ENCODE results near the gene HSD17B1. TPM values are rescaled to one million over a fixed set of nuclear protein-coding genes. Genes with fewer than 3 reads are reported as not detected.

Gene HSD17B1
- total and polyA plus RNA-seq, 2 of the 13 experiments (the other 11 are each of a cell fraction or from before 2014, with no cell fraction given), result 0.54 to 0.93 TPM

DNA sequence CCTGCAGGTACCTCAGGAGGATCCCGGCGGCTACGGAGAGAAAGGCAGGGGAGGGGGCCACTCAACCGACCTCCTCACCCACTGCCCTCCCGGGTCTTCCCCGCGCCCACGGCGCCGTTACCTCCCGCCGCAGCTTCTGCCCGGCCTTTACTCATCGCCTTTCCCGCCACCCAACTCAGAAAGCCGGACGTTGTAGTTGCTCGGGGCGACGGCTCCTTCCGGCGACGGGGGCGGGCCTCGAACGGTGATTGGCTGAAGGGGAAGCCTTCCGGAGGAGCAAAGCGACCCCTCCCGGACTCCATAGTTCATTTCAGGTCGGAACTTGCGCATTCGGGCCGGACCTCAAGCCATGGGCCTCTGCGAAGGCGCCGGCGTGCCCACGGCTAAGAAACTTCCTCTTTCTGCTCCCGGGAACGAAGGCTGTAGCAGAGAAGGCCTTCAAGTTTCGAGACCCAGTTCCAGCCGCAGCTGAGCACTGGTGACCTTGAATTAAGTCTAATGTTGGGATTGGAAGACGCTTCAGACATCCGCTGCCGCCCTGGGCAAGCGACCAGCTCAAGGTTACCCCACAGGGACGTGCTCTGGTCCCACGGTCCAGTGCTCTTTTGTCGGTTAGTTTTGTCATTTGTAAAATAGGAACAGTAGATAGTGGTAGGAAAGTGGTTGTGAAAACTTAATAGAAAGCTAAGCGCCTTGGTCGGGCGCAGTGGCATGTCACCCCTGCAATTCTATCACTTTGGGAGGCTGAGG is 25.0 kb downstream of the HSD17B1 start, which contains the start of gene PSMC3IP (continued):
- TF ChIP-seq ZBTB46 (CRISPR knock-in tag; IDR thresholded peaks at IDR 0.05; ENCODE audit: borderline replicate concordance), result no peak
- TF ChIP-seq PTBP1 (IDR thresholded peaks at IDR 0.05; ENCODE audit: low read depth, low read length, poor library complexity, severe bottlenecking), result no peak
- TF ChIP-seq CBFB (CRISPR knock-in tag; IDR thresholded peaks at IDR 0.05), result peak; percentile 72
- peak; percentile 62; the same call in 1 of the 2 replicates for TF ChIP-seq NFKB2 (CRISPR knock-in tag; IDR thresholded peaks at IDR 0.05; ENCODE audit: borderline replicate concordance)
- peak; percentile 75; the same call in 1 of the 2 replicates for TF ChIP-seq SNAI1 (CRISPR knock-in tag; IDR thresholded peaks at IDR 0.05; ENCODE audit: borderline replicate concordance)
- no peak; the same call in 1 of the 2 replicates for TF ChIP-seq ZZZ3 (CRISPR knock-in tag; IDR thresholded peaks at IDR 0.05; ENCODE audit: borderline replicate concordance)
- TF ChIP-seq HNF4G (IDR thresholded peaks at IDR 0.05; ENCODE audit: borderline replicate concordance, low read depth, low read length), result peak; percentile 25; the same call in 1 of the 2 replicates
- TF ChIP-seq HNF4G (CRISPR knock-in tag; IDR thresholded peaks at IDR 0.05; ENCODE audit: borderline replicate concordance, low read depth), result 0 out of 2 replicates have a peak, but pooled peaks have one; percentile 48
- no peak for TF ChIP-seq ATF3 (CRISPR knock-in tag; IDR thresholded peaks at IDR 0.05)
- TF ChIP-seq GRHL1 (CRISPR knock-in tag; conservative IDR thresholded peaks at IDR 0.05), result no peak
- TF ChIP-seq BCL3 (CRISPR knock-in tag; IDR thresholded peaks at IDR 0.05), result peak; percentile 58; the same call in 1 of the 2 replicates
- TF ChIP-seq PRMT3 (CRISPR knock-in tag; IDR thresholded peaks at IDR 0.05; ENCODE audit: borderline replicate concordance, low read depth), result peak; percentile 71; the same call in 1 of the 2 replicates
- no peak for TF ChIP-seq MIER3 (CRISPR knock-in tag; IDR thresholded peaks at IDR 0.05; ENCODE audit: borderline replicate concordance)
- TF ChIP-seq NCOA1 (CRISPR knock-in tag; IDR thresholded peaks at IDR 0.05), result no peak; the same call in 1 of the 2 replicates
- peak; percentile 38; the same call in 1 of the 2 replicates for TF ChIP-seq FOXO1 (CRISPR knock-in tag; IDR thresholded peaks at IDR 0.05)
- TF ChIP-seq ZNF562 (CRISPR knock-in tag; IDR thresholded peaks at IDR 0.05; ENCODE audit: borderline replicate concordance), result no peak
- TF ChIP-seq HOXA3 (CRISPR knock-in tag; IDR thresholded peaks at IDR 0.05), result peak; percentile 81; the same call in 1 of the 2 replicates
- peak; percentile 89 for TF ChIP-seq ZNF792 (CRISPR knock-in tag; IDR thresholded peaks at IDR 0.05)
- TF ChIP-seq, protein P1, sequence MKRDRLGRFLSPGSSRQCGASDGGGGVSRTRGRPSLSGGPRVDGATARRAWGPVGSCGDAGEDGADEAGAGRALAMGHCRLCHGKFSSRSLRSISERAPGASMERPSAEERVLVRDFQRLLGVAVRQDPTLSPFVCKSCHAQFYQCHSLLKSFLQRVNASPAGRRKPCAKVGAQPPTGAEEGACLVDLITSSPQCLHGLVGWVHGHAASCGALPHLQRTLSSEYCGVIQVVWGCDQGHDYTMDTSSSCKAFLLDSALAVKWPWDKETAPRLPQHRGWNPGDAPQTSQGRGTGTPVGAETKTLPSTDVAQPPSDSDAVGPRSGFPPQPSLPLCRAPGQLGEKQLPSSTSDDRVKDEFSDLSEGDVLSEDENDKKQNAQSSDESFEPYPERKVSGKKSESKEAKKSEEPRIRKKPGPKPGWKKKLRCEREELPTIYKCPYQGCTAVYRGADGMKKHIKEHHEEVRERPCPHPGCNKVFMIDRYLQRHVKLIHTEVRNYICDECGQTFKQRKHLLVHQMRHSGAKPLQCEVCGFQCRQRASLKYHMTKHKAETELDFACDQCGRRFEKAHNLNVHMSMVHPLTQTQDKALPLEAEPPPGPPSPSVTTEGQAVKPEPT (CRISPR knock-in tag; IDR thresholded peaks at IDR 0.05; ENCODE audit: low read depth), result no peak
- TF ChIP-seq ZSCAN22 (CRISPR knock-in tag; IDR thresholded peaks at IDR 0.05), result 0 out of 2 replicates have a peak, but pooled peaks have one; percentile 50
- TF ChIP-seq EHMT2 (IDR thresholded peaks at IDR 0.05; ENCODE audit: borderline replicate concordance, low read depth, low read length), result no peak
- TF ChIP-seq MAFG (CRISPR knock-in tag; IDR thresholded peaks at IDR 0.05), result no peak
- no peak for TF ChIP-seq GTF2F1 (IDR thresholded peaks at IDR 0.05; ENCODE audit: low read length)
